Endothelial cell of umbilical vein (primary cell): Measurements from ENCODE around the gene DLEC1. TPM values are rescaled to one million over a fixed set of nuclear protein-coding genes. Genes with fewer than 3 reads are reported as not detected.

ENCODE experiments used
- BruUV-seq: library from RNA; stranded (reverse); fragments of 400-500 nt; replicated peaks from 2 replicates; lab custom pipeline; 2021; lab: Mats Ljungman, UMichigan
- CTCF ChIA-PET: fragments of 300-600, 350-600 bp; sonication (Branson Sonifier 250); formaldehyde crosslinking; loops from one replicate; lab custom pipeline; 2021; ENCODE audit warnings: antibody characterized with exemption, inconsistent platforms; lab: Charles Lee
- POLR2A ChIA-PET: fragments of 300-600, 350-600 bp; sonication (Branson Sonifier 250); formaldehyde crosslinking; loops from one replicate; lab custom pipeline; 2021; ENCODE audit warnings: antibody characterized with exemption, inconsistent platforms; lab: Charles Lee
- DNase-seq: peaks from one replicate; pipeline ENCODE4 v3.0.0-alpha.2; 2011; ENCODE audit warnings: low read depth, low spot score
- FAIRE-seq: peaks from 2 replicates; lab custom pipeline; 2011; peaks lifted over from hg19 to GRCh38; lab: Jason Lieb, UNC
- H2AFZ ChIP-seq: 2 replicates; pipeline ENCODE4 v1.6.0; 2012; ENCODE audit warnings: low read depth, low read length, control low read depth, inconsistent platforms
- H3K27ac ChIP-seq: 2 replicates; pipeline ENCODE4 v1.5.1; 2011; ENCODE audit warnings: low read depth, mild to moderate bottlenecking, control low read depth, low read length, moderate library complexity; ENCODE audit not compliant: insufficient read depth
- H3K27me3 ChIP-seq, 2 experiments: 2 replicates each; pipeline versions ENCODE4 v1.6.0 to v1.6.1; 2011; ENCODE audit warnings: low read length in 2 of 2, mixed read lengths in 1 of 2; ENCODE audit not compliant: control insufficient read depth in 2 of 2, insufficient read depth in 2 of 2
- H3K36me3 ChIP-seq, 2 experiments: 2 replicates in 1 of 2; 3 replicates in 1 of 2; pipeline ENCODE4 v1.5.1; 2011; ENCODE audit warnings: low read length in 2 of 2, mild to moderate bottlenecking in 1 of 2, moderate library complexity in 1 of 2; ENCODE audit not compliant: control insufficient read depth in 2 of 2, insufficient read depth in 2 of 2; ENCODE audit errors: extremely low read depth in 1 of 2
- H3K4me1 ChIP-seq: 3 replicates; pipeline ENCODE4 v1.5.1; 2011; ENCODE audit warnings: mild to moderate bottlenecking, low read length; ENCODE audit not compliant: control insufficient read depth, insufficient read depth; ENCODE audit errors: extremely low read depth
- H3K4me2 ChIP-seq: 2 replicates; pipeline ENCODE4 v1.6.1; 2011; ENCODE audit warnings: low read length, control low read depth, mixed read lengths; ENCODE audit not compliant: insufficient read depth
- H3K4me3 ChIP-seq, 3 experiments: fragments of 200-600 bp in 1 of 3; sonication (generic), shearing (Covaris generic) in 1 of 3; replicated peaks in 1 of 3; 2 replicates each; pipeline ENCODE4 v1.5.1; 2011 to 2016; ENCODE audit warnings: control low read depth in 3 of 3, low read length in 3 of 3, mild to moderate bottlenecking in 2 of 3, inconsistent platforms in 1 of 3, low read depth in 1 of 3, moderate library complexity in 1 of 3; ENCODE audit not compliant: insufficient read depth in 1 of 3
- H3K79me2 ChIP-seq: 2 replicates; pipeline ENCODE4 v1.6.0; 2012; ENCODE audit warnings: low read length, inconsistent platforms; ENCODE audit not compliant: control insufficient read depth, insufficient read depth
- H3K9ac ChIP-seq: replicated peaks from 2 replicates; pipeline ENCODE3; 2011; ENCODE audit warnings: low read length, control low read depth; ENCODE audit not compliant: insufficient read depth; ENCODE audit errors: extremely low read depth
- H3K9me1 ChIP-seq: replicated peaks from 3 replicates; pipeline ENCODE4 v1.6.0; 2011; ENCODE audit warnings: mild to moderate bottlenecking, low read length; ENCODE audit not compliant: control insufficient read depth, insufficient read depth; ENCODE audit errors: extremely low read depth
- H3K9me3 ChIP-seq: replicated peaks from 2 replicates; pipeline ENCODE4 v1.5.1; 2012; ENCODE audit warnings: low read length, inconsistent platforms; ENCODE audit not compliant: control insufficient read depth, insufficient read depth
- H4K20me1 ChIP-seq: replicated peaks from 2 replicates; pipeline ENCODE3; 2011; ENCODE audit warnings: mild to moderate bottlenecking, low read length; ENCODE audit not compliant: control insufficient read depth, insufficient read depth; ENCODE audit errors: extremely low read depth
- EZH2 ChIP-seq: IDR thresholded peaks from 2 replicates; pipeline ENCODE4 v1.6.1; 2012; ENCODE audit warnings: borderline replicate concordance, low read depth, mild to moderate bottlenecking, moderate library complexity, low read length, inconsistent platforms; ENCODE audit not compliant: severe bottlenecking
- FOS ChIP-seq: IDR thresholded peaks from 2 replicates; pipeline ENCODE4 v1.6.1; 2011; ENCODE audit warnings: mild to moderate bottlenecking, low read length, moderate library complexity, borderline replicate concordance; ENCODE audit not compliant: insufficient read depth
- GATA2 ChIP-seq: IDR thresholded peaks from 2 replicates; pipeline ENCODE4 v1.7.0; 2011; ENCODE audit warnings: low read depth, mild to moderate bottlenecking, moderate library complexity, mixed read lengths, low read length; ENCODE audit not compliant: insufficient read length, insufficient read depth
- JUN ChIP-seq: IDR thresholded peaks from 2 replicates; pipeline ENCODE4 v1.6.1; 2011; ENCODE audit warnings: borderline replicate concordance, low read depth; ENCODE audit not compliant: insufficient read length, insufficient read depth
- MYC ChIP-seq: IDR thresholded peaks from one replicate; pipeline ENCODE4 v1.6.1; 2011; ENCODE audit warnings: mild to moderate bottlenecking, low read depth, low read length
- POLR2A ChIP-seq: IDR thresholded peaks from 2 replicates; pipeline ENCODE4 v1.6.1; 2012; ENCODE audit warnings: low read depth, mild to moderate bottlenecking, control low read depth, low read length
- POLR2AphosphoS5 ChIP-seq: IDR thresholded peaks from 2 replicates; pipeline ENCODE4 v1.6.1; 2012; ENCODE audit warnings: low read depth, mild to moderate bottlenecking, control low read depth, low read length, moderate library complexity; ENCODE audit not compliant: insufficient read depth
- dilution Hi-C: fragments of 300-500 bp; cut with MboI; formaldehyde crosslinking; loops from one replicate; pipeline ENCODE4 v1.15.0; 2019; ENCODE audit warnings: low sequenced_read_pairs; ENCODE audit not compliant: extremely low pct_ligation_motif_present
- intact Hi-C: fragments of 100-400 bp; cut with micrococcal nuclease; formaldehyde crosslinking; loops from one replicate; pipeline ENCODE4 v1.10.0; 2022
- polyA plus RNA-seq, 4 experiments: library from polyadenylated mRNA; depleted of rRNA in 3 of 4; stranded (reverse) in 3 of 4; unstranded in 1 of 4; fragments of >200 nt; gene quantifications; 2 replicates each; pipeline versions ENCODE4 v1.2.1 to v1.2.3, GENCODE V29; 2011 to 2012; ENCODE audit warnings: missing spikeins in 1 of 4
- total RNA-seq: library from RNA; stranded (reverse); gene quantifications from 2 replicates; pipeline ENCODE4 v1.2.3, GENCODE V29; 2021
- TF ChIP-seq, protein P1 (sequence below): IDR thresholded peaks from 2 replicates; pipeline ENCODE4 v1.6.1; 2011; ENCODE audit not compliant: insufficient read depth, insufficient read length
- TF ChIP-seq, protein P2 (sequence below), 2 donors: IDR thresholded peaks; 1 replicate in 1 of 2; 2 replicates in 1 of 2; pipeline ENCODE4 v1.5.1; 2011; ENCODE audit warnings: low read length in 2 of 2, mild to moderate bottlenecking in 2 of 2, moderate library complexity in 2 of 2, control low read depth in 1 of 2, inconsistent platforms in 1 of 2, low read depth in 1 of 2; ENCODE audit not compliant: insufficient read depth in 1 of 2; ENCODE audit errors: extremely low read depth in 1 of 2

The DLEC1 gene
- total and polyA plus RNA-seq, 2 donors (not counting 3 experiments of a cell fraction or from before 2014, with no cell fraction given), result not detected

DNA sequence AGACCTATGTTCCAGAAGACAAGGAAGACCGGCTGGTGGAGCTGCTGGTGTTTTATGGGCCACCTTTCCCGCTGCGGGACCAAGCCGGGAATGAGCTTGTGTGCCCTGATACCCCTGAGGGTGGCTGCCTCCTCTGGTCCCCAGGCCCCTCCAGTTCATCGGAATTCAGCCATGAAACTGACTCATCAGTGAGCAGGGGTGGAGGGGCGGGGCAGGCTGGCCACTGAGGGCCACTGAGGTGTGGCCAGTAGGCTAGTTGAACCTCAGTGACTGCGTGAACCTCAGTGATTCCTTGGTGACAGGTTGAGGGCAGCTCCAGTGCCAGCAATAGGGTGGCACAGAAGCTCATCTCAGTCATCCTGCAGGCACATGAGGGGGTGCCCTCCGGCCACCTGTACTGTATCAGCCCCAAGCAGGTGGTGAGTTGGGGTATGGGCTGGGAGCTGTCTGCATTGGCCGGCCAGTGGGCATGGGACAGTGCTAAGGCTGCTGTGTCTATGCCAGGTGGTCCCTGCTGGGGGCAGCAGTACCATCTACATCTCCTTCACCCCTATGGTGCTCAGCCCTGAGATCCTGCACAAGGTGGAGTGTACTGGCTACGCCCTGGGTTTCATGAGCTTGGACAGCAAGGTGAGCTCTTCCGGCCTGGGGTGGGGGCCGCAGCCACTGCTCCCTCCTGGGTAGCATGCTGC lies 77.6 kb downstream of the DLEC1 start:
- H3K9ac ChIP-seq, result no peak overlapping the region
- DNase-seq, result no peak
- H4K20me1 ChIP-seq, result no peaks in the 10 kb centered on the region
- no peaks in the 10 kb centered on the region for H3K79me2 ChIP-seq
- no peaks in the 10 kb centered on the region for H3K4me1 ChIP-seq
- intact Hi-C loops, result loop anchor here (5.0 kb wide), 1 partner anchor 181 kb away; no protein-coding TSS in a partner anchor
- no peak for FAIRE-seq
- peaks cover 0 to 2% of the 10 kb centered on the region in 2 experiments for H3K36me3 ChIP-seq
- H3K9me1 ChIP-seq, result no peaks in the 10 kb centered on the region
- ChIA-PET POLR2A (interaction anchor here (0.7 kb wide), 1 partner anchor 63 kb away, joined by 3 read pairs; no protein-coding TSS in a partner anchor), CTCF (interaction anchor here (0.8 to 4.8 kb wide), 9 partner anchors 9 to 364 kb away, joined by 3 to 52 read pairs (median 6); no protein-coding TSS in a partner anchor)
- H3K4me3 ChIP-seq, result no peak overlapping the region
- no peak overlapping the region for H3K4me2 ChIP-seq
- no peaks in the 10 kb centered on the region for H3K9me3 ChIP-seq
- BruUV-seq, result no TSS peak
- H3K27me3 ChIP-seq, result no peaks in the 10 kb centered on the region
- no peak for TF ChIP-seq POLR2AphosphoS5
- TF ChIP-seq, protein P1, sequence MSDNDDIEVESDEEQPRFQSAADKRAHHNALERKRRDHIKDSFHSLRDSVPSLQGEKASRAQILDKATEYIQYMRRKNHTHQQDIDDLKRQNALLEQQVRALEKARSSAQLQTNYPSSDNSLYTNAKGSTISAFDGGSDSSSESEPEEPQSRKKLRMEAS, result no peak
- no peak for TF ChIP-seq MYC
- TF ChIP-seq POLR2A, result no peak
- TF ChIP-seq FOS, result no peak
- TF ChIP-seq EZH2, result no peak
- TF ChIP-seq, protein P2, sequence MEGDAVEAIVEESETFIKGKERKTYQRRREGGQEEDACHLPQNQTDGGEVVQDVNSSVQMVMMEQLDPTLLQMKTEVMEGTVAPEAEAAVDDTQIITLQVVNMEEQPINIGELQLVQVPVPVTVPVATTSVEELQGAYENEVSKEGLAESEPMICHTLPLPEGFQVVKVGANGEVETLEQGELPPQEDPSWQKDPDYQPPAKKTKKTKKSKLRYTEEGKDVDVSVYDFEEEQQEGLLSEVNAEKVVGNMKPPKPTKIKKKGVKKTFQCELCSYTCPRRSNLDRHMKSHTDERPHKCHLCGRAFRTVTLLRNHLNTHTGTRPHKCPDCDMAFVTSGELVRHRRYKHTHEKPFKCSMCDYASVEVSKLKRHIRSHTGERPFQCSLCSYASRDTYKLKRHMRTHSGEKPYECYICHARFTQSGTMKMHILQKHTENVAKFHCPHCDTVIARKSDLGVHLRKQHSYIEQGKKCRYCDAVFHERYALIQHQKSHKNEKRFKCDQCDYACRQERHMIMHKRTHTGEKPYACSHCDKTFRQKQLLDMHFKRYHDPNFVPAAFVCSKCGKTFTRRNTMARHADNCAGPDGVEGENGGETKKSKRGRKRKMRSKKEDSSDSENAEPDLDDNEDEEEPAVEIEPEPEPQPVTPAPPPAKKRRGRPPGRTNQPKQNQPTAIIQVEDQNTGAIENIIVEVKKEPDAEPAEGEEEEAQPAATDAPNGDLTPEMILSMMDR (IDR thresholded peaks at IDR 0.05; ENCODE audit: extremely low read depth in 1 of 2, insufficient read depth in 1 of 2, low read depth in 1 of 2, low read length in 2 of 2), result no peak
- no peak for TF ChIP-seq JUN
- no peak for TF ChIP-seq GATA2
- no peak overlapping the region for H3K27ac ChIP-seq
- dilution Hi-C loops, result no loop called here
- H2AFZ ChIP-seq, result no peak overlapping the region
